NCI-H2107 (cell line): ENCODE data around the gene DAP.
"Not testable (repeated sequence)": the region's sequence is repeated elsewhere in the genome, so short reads cannot be mapped to it uniquely, and the experiment has no call there.

ENCODE experiments used
- DNase-seq: peaks from one replicate; lab custom pipeline; 2025; lab: John Stamatoyannopoulos, UW

DAP gene

GRCh38 chr5:10653043-10653442 is 108.0 kb downstream of the DAP start:
- DNase-seq: no peak

GRCh38 chr5:10652606-10653005 is 108.4 kb downstream of the DAP start:
- DNase-seq: no peak

DNA sequence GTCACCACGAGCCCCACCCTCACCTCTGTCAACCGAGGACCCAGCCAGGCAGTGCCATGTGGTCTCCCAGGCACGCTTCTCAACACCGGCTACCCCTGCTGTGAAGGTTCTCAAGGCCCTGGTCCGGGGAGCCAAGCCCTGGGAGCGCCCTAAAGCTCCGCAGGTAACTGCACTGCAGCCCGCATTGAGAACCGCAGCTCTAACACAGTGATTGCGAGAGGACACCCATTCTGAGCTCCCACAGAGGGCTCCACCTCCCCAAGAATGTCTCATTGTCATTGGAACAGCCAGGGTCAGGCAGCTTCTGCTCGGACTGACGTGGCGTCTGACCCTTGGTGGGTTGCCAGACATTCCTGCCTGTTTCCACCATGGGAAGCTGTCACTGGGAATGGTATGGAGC is 108.9 kb downstream of the DAP start:
- DNase-seq: no peak

- no peak for DNase-seq
Measured at GRCh38 chr5:10649666-10650380, 111.2 kb downstream of the DAP start.

DNA sequence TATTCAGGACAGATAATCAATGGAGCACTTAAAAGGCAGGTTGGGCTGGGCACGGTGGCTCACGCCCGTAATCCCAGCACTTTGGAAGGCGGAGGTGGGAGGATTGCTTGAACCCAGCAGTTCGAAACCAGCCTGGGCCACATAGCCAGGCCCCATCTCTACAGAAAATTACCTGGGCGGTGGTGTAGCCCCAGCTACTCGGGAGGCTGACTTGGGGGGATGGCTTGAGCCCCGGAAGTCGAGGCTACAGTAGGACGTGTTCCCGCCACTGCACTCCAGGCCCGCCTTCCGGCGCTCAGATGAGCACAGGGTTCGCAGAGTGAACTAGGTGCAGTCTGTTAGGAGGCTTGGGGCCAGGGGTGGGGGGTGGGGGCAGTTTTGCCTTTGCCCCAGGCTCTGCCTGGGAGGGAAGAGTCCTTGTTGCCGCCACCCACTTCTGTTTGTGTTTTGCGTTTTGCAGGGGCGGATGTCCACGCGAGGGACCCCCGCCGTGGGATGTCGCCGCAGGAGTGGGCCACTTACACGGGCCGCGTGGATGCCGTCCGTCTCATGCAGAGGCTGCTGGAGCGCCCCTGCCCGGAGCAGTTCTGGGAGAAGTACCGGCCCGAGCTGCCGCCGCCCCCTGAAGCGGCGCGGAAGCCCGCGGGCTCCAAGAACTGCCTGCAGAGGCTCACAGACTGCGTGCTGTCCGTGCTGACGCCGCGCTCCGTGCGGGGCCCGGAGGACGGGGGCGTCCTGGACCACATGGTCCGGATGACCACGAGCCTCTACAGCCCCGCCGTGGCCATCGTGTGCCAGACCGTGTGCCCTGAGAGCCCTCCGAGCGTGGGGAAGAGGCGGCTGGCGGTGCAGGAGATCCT is 112.0 kb downstream of the DAP start:
- DNase-seq: no peak

- no peak for DNase-seq
Measured at GRCh38 chr5:10647640-10648039, 113.4 kb downstream of the DAP start.

GRCh38 chr5:10645671-10646070 is 115.4 kb downstream of the DAP start:
- no peak for DNase-seq

DNA sequence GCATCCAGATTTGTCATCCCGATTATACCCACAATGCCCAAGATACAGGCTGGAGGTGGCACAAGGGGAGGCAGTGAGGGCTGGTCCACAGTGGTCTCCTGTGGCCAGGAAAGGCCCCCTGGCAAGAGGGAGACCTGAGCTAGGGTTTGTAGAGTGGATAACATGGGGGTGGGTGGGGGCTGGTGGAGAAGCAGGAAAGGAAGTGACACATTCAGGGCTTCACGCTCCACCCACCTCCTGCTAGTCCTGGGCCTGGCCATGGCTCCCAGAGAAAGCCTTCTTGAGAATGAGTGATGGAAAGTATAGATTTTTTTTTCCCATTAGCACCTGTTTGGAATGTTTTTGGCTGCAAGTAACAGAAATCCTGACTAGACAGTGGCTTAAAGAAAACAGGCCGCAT is 115.9 kb downstream of the DAP start:
- no peak for DNase-seq

DNA sequence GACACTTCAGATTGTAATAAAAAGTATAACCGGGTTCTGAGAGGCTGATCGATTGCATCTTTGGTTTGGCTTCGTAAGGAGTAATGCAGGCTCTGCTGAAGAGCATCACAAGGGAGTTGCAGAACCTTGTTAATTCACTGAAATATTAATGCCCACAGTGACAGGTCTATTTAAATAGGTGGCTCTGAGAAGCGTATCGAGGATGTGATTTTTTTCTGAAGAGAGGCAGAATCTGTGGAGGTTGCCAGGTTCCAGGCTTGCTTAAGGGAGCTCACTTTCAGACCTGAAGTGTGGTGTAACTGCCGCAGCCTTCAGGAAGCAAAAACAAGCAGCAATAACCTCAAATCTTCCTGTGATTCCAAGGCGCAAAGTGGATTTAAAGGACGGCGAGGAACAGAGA is 116.8 kb downstream of the DAP start:
- DNase-seq: no peak

- no peak for DNase-seq
Measured at GRCh38 chr5:10642367-10642766, 118.7 kb downstream of the DAP start.

GRCh38 chr5:10639846-10640368 is 121.1 kb downstream of the DAP start:
- DNase-seq: no peak

- DNase-seq: not testable (repeated sequence)
Measured at GRCh38 chr5:10638723-10639122, 122.3 kb downstream of the DAP start.

DNA sequence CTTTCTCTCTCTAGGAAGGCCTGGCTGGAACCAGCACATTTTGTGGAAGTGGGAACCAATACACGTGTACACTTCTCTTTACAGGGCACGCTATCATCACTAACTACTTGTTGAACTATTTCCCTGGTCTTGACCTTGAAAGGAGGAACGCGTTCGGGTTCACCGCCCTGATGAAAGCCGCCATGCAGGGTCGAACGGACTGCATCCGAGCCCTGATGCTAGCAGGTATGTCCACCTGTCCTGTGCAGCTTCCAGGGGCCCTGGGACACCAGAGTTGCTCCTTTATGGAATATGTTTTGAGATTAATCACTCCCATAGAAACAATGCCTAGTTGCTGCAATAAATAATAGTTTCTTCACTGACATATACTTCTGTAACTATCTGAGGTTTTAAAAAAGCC is 123.1 kb downstream of the DAP start:
- no peak for DNase-seq

- no peak for DNase-seq
Measured at GRCh38 chr5:10636363-10637142, 124.5 kb downstream of the DAP start.

GRCh38 chr5:10635867-10636350 is 125.1 kb downstream of the DAP start:
- no peak for DNase-seq

GRCh38 chr5:10635257-10635866 is 125.7 kb downstream of the DAP start:
- DNase-seq: no peak

DNA sequence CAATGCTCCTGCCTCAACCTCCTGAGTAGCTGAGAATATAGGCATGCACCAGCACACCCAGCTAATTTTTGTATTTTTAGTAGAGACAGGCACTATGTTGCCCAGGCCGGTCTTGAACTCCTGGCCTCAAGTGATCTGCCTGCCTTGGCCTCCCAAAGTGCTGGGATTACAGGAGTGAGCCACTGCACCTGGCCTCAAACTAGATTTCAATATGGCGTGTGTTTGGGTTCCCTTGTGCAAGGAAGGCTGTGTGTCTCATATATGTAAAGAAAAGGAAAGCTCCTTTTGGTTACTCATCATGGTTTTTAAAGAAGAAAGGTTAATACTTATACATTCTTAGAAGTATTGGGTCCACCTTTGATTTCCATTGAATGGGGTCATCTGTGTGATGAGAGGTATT is 126.5 kb downstream of the DAP start:
- no peak for DNase-seq

DNA sequence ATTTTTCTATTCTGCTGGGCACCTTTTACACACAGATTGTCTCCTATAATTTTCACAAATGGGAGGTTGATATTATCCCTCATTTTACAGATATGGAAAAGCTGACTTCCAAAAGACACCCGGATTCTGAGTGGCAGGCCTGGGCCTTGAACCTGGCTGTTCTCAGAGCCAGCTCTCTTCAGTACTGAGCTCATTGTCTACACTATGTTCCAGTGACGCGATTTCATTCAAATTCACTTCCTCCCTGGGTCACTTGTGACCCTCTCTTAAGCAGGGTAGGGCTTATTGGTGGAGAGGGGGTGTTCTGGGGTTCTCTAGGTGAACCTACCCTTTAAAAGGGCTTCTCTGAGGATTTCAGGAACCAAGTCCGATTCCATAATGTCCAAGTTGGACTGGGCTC is 127.0 kb downstream of the DAP start:
- DNase-seq: no peak

GRCh38 chr5:10633271-10634049 is 127.6 kb downstream of the DAP start:
- DNase-seq: no peak

GRCh38 chr5:10632110-10632761 is 128.8 kb downstream of the DAP start:
- DNase-seq: no peak
